Ascending aorta (tissue), 2 donors: Measurements from ENCODE around the gene ELF2. TPM values are rescaled to one million over a fixed set of nuclear protein-coding genes. Genes with fewer than 3 reads are reported as not detected.
"Not testable (repeated sequence)": the region's sequence is repeated elsewhere in the genome, so short reads cannot be mapped to it uniquely, and the experiment has no call there.

ENCODE experiments used
- DNase-seq, 2 donors: peaks; one replicate each; pipeline ENCODE4 v3.0.0-alpha.2; 2019; ENCODE audit warnings: low spot score in 2 of 2
- H3K27ac ChIP-seq, 2 donors: fragments of 200-600 bp; sonication (generic); one replicate each; pipeline ENCODE4 v1.5.1; 2016 to 2017; ENCODE audit warnings: mild to moderate bottlenecking in 1 of 2
- H3K27me3 ChIP-seq: fragments of 200-600 bp; sonication (generic); one replicate; pipeline ENCODE4 v1.5.1; 2017
- H3K36me3 ChIP-seq, 2 donors: fragments of 200-600 bp; sonication (generic); one replicate each; pipeline ENCODE4 v1.5.1; 2016
- H3K4me1 ChIP-seq, 2 donors: fragments of 200-600 bp; sonication (generic); one replicate each; pipeline ENCODE4 v1.5.1; 2016 to 2017; ENCODE audit warnings: mild to moderate bottlenecking in 1 of 2
- H3K4me3 ChIP-seq, 2 donors: fragments of 200-600 bp; sonication (generic); one replicate each; pipeline ENCODE4 v1.5.1; 2016 to 2017; ENCODE audit warnings: mild to moderate bottlenecking in 1 of 2
- H3K9me3 ChIP-seq, 2 donors: fragments of 200-600 bp; sonication (generic); one replicate each; pipeline ENCODE4 v1.5.1; 2016
- intact Hi-C: fragments of 100-400 bp; cut with DNase I; formaldehyde crosslinking; loops from one replicate; pipeline ENCODE4 v1.15.1; 2023
- total RNA-seq: library from RNA; depleted of rRNA; stranded (reverse); fragments of >200 nt; gene quantifications from one replicate; pipeline ENCODE4 v1.1.0, GENCODE V29; 2016
- TF ChIP-seq, protein P1 (sequence below), 3 experiments: fragments of 200-600 bp in 2 of 3; fragments of 450-650 bp in 1 of 3; sonication (generic) in 2 of 3; IDR thresholded peaks; one replicate each; pipeline ENCODE4 v1.5.1; 2016 to 2019; ENCODE audit warnings: antibody characterized with exemption in 3 of 3, mild to moderate bottlenecking in 1 of 3, moderate library complexity in 1 of 3

ELF2 gene
- total RNA-seq, 1 donor from 2014 or later: 20.3 TPM

- Histone ChIP-seq H3K4me3 (no peak overlapping the region), H3K9me3 (no peaks in the 10 kb centered on the region), H3K4me1 (peaks cover 0 to 4% of the 10 kb centered on the region in 2 donors), H3K36me3 (no peaks in the 10 kb centered on the region), H3K27ac (no peak overlapping the region), H3K27me3 (no peaks in the 10 kb centered on the region)
- TF ChIP-seq, protein P1, sequence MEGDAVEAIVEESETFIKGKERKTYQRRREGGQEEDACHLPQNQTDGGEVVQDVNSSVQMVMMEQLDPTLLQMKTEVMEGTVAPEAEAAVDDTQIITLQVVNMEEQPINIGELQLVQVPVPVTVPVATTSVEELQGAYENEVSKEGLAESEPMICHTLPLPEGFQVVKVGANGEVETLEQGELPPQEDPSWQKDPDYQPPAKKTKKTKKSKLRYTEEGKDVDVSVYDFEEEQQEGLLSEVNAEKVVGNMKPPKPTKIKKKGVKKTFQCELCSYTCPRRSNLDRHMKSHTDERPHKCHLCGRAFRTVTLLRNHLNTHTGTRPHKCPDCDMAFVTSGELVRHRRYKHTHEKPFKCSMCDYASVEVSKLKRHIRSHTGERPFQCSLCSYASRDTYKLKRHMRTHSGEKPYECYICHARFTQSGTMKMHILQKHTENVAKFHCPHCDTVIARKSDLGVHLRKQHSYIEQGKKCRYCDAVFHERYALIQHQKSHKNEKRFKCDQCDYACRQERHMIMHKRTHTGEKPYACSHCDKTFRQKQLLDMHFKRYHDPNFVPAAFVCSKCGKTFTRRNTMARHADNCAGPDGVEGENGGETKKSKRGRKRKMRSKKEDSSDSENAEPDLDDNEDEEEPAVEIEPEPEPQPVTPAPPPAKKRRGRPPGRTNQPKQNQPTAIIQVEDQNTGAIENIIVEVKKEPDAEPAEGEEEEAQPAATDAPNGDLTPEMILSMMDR (IDR thresholded peaks at IDR 0.05): no peak
- no peak for DNase-seq
- intact Hi-C loops: no loop called here
Measured at GRCh38 chr4:139022835-139023234, 154.2 kb downstream of the ELF2 start.

DNA sequence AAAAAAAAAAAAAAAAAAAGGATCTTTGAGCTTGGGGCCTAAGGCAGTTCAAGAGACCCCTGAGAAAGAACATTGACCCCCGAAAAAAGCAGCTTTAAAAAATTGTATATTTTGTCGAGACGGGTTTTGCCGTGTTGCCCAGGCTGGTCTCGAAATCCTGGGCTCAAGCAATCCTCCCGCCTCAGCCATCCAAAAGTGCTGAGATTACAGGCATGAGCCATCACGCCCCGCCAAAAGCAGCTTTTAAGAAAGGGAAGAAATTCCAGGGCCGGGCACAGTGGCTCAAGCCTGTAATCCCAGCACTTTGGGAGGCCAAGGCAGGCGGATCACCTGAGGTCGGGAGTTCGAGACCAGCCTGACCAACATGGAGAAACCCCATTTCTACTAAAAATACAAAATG, 155.9 kb downstream of the ELF2 start:
- H3K27ac ChIP-seq, intact Hi-C loops, H3K9me3 ChIP-seq, H3K4me1 ChIP-seq, DNase-seq, H3K4me3 ChIP-seq, H3K36me3 ChIP-seq, H3K27me3 ChIP-seq: not testable (repeated sequence)

DNA sequence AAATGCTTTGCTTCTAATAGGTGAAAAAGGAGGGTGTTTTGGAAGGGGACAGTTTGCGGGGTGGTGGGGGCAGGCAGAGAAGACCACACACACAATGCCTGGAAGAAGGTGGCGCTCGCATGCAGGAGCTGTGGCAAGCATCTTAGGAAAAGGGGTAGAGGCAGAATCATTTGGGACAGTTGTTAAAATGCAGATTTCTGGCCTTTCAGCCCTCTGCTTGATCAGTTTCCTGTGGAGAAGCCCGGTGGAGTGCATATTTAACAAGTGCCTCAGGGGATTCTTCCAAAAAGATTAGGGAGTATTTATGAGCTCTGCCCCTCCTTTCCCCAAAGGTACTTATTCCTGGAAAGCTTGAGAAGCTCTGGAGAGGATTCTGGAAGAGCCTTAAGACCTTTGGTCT, 156.6 kb downstream of the ELF2 start:
- intact Hi-C loops: no loop called here
- peaks cover 0 to 4% of the 10 kb centered on the region in 2 donors for H3K4me1 ChIP-seq
- no peaks in the 10 kb centered on the region for H3K36me3 ChIP-seq
- no peak for DNase-seq
- no peak overlapping the region for H3K4me3 ChIP-seq
- H3K9me3 ChIP-seq: no peaks in the 10 kb centered on the region
- TF ChIP-seq, protein P1 (IDR thresholded peaks at IDR 0.05): no peak
- no peak overlapping the region for H3K27ac ChIP-seq
- H3K27me3 ChIP-seq: no peaks in the 10 kb centered on the region

DNA sequence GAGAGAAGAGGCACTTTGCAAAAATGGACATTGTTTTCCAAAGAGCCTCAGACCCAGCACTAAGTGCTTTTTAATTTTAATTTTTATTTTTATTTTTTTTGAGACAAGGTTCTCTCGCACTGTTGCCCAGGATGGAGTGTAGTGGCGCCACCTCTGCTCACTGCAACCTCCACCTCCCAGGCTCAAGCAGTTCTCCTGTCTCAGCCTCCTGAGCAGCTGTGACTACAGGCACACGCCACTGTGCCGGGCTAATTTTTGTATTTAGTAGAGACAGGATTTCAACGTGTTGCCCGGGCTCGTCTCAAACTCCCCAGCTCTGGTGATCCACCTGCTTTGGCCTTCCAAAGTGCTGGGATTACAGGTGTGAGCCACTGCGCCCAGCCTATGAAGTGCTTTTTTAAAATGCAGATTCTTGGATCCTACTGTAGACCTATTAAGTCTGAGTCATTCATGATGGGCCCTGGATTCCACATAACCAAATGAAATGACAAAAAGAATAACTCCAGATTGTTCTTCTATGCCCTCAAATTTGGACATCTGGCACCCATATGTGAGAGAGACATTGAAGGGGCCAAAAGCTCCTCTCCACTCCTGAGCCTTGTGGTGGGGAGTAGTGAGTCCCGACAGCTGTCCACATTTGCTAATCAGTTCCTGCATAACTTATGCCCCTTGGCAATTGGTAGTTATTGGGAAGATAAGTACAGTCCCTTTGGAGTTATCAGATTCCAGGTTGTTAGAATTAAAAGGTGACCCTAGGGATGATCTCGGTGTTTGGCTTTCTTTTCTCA, 157.9 kb downstream of the ELF2 start:
- TF ChIP-seq, protein P1 (IDR thresholded peaks at IDR 0.05): no peak
- no peaks in the 10 kb centered on the region for H3K9me3 ChIP-seq
- H3K36me3 ChIP-seq: no peaks in the 10 kb centered on the region
- intact Hi-C loops: loop anchor here (5.0 to 10.0 kb wide), 2 partner anchors 433 to 1136 kb away; partner anchors contain the start of genes MAML3 and RAB33B
- no peaks in the 10 kb centered on the region for H3K27me3 ChIP-seq
- H3K27ac ChIP-seq: no peak overlapping the region
- peaks cover 0 to 8% of the 10 kb centered on the region in 2 donors for H3K4me1 ChIP-seq
- no peak for DNase-seq
- H3K4me3 ChIP-seq: no peak overlapping the region

DNA sequence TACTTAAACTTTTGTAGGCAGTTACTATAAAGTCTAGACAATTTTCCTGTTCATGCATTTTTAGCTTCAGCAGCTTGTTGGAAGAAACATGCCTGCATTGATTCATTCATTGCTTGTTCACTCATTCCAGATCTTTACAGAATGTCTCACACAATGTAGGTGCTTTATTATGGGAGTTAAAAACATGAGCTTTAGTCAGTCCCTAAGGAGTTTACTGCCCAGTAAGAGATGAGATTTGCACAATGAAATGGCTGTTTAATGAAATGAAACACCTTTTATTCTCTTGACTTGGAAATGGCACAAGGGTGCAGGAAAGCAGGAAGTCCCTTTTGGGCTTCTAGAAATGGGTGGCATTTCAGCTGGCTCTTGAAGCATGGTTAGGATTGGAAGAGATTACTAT, 158.5 kb downstream of the ELF2 start:
- H3K36me3 ChIP-seq: no peaks in the 10 kb centered on the region
- no peaks in the 10 kb centered on the region for H3K27me3 ChIP-seq
- H3K4me3 ChIP-seq: no peak overlapping the region
- no peak overlapping the region for H3K27ac ChIP-seq
- intact Hi-C loops: loop anchor here (5.0 to 10.0 kb wide), 2 partner anchors 434 to 1136 kb away; partner anchors contain the start of genes MAML3 and RAB33B
- TF ChIP-seq, protein P1 (IDR thresholded peaks at IDR 0.05): no peak
- peaks cover 0 to 8% of the 10 kb centered on the region in 2 donors for H3K4me1 ChIP-seq
- DNase-seq: no peak
- no peaks in the 10 kb centered on the region for H3K9me3 ChIP-seq

GRCh38 chr4:139017861-139018260, 159.2 kb downstream of the ELF2 start:
- TF ChIP-seq, protein P1 (IDR thresholded peaks at IDR 0.05): no peak
- peaks cover 0 to 8% of the 10 kb centered on the region in 2 donors for H3K4me1 ChIP-seq
- no peaks in the 10 kb centered on the region for H3K36me3 ChIP-seq
- DNase-seq: no peak
- no peak overlapping the region for H3K27ac ChIP-seq
- H3K4me3 ChIP-seq: no peak overlapping the region
- no peaks in the 10 kb centered on the region for H3K27me3 ChIP-seq
- intact Hi-C loops: loop anchor here (2.0 to 10.0 kb wide), 3 partner anchors 225 to 1137 kb away; partner anchors contain the start of genes MAML3 and RAB33B
- H3K9me3 ChIP-seq: no peaks in the 10 kb centered on the region
